ENCODE measurements around the gene EXOC4.

GRCh38 chr7:133843341-133843740 lies 590.5 kb downstream of the EXOC4 start:
- TF ChIP-seq CTCF (conservative IDR thresholded peaks at IDR 0.05 in 1 of 2, IDR thresholded peaks at IDR 0.05 in 1 of 2; ENCODE audit: low read depth in 1 of 2, low read length in 2 of 2) (no peak), EZH2 (IDR thresholded peaks at IDR 0.05; ENCODE audit: low read length, missing control alignments) (no peak)

Measured in fibroblast of lung (primary cell).